Aorta (tissue), 5 donors: ENCODE results near the gene GLRX3. TPM values are rescaled to one million over a fixed set of nuclear protein-coding genes. Genes with fewer than 3 reads are reported as not detected.
A peak's percentile ranks its signal among the peaks of the same experiment; 100 is the strongest.
"Not testable (repeated sequence)": the region's sequence is repeated elsewhere in the genome, so short reads cannot be mapped to it uniquely, and the experiment has no call there.

ENCODE experiments used
- ATAC-seq: fragments of 200-7000 bp; cut with Tn5 transposase; one replicate; pipeline ENCODE4 v1.9.1; 2022; ENCODE audit warnings: moderate library complexity; ENCODE audit not compliant: low FRiP score
- DNase-seq, 2 donors: peaks; one replicate each; pipeline ENCODE4 v3.0.0-alpha.2; 2020
- H3K27ac ChIP-seq, 2 donors: one replicate each; pipeline ENCODE4 v1.5.1; 2013; ENCODE audit warnings: low read length in 2 of 2, mild to moderate bottlenecking in 2 of 2, moderate library complexity in 2 of 2, control low read depth in 1 of 2, inconsistent platforms in 1 of 2, low read depth in 1 of 2
- H3K27me3 ChIP-seq, 2 donors: one replicate each; pipeline ENCODE4 v1.6.1; 2013; ENCODE audit warnings: control low read depth in 1 of 2, low read length in 1 of 2, mild to moderate bottlenecking in 1 of 2, moderate library complexity in 1 of 2; ENCODE audit not compliant: insufficient read depth in 2 of 2, control insufficient read depth in 1 of 2
- H3K36me3 ChIP-seq, 2 donors: one replicate each; pipeline ENCODE4 v1.6.1; 2013; ENCODE audit warnings: control low read depth in 1 of 2, low read length in 1 of 2, mild to moderate bottlenecking in 1 of 2; ENCODE audit not compliant: insufficient read depth in 2 of 2, control insufficient read depth in 1 of 2
- H3K4me1 ChIP-seq, 2 donors: one replicate each; pipeline ENCODE4 v1.6.1; 2013; ENCODE audit warnings: low read length in 2 of 2, control low read depth in 1 of 2, mild to moderate bottlenecking in 1 of 2, moderate library complexity in 1 of 2; ENCODE audit not compliant: insufficient read depth in 2 of 2, control insufficient read depth in 1 of 2
- H3K4me3 ChIP-seq, 2 donors: one replicate each; pipeline ENCODE4 v1.5.1; 2013; ENCODE audit warnings: low read length in 2 of 2, control low read depth in 1 of 2, mild to moderate bottlenecking in 1 of 2
- H3K9me3 ChIP-seq: one replicate; pipeline ENCODE4 v1.6.1; 2013; ENCODE audit warnings: mild to moderate bottlenecking, low read length; ENCODE audit not compliant: control insufficient read depth
- WGBS, 2 donors: extraction: QIAGEN DNeasy Blood & Tissue Kit; methylation state at CpG; one replicate each; pipeline ENCODE4 v1.1.7; 2013; 5-methylcytosine and 5-hydroxymethylcytosine counted together
- intact Hi-C, 2 donors: fragments of 100-400 bp; cut with DNase I; formaldehyde crosslinking; loops; one replicate each; pipeline versions ENCODE4 v1.14.2 to v1.15.0; 2022
- polyA plus RNA-seq, 2 donors: library from polyadenylated mRNA; stranded (reverse); fragments of 200-250 nt; gene quantifications; one replicate each; pipeline ENCODE4 v1.2.3, GENCODE V29; 2013
- total RNA-seq, 2 donors: library from RNA; stranded (reverse); fragmentation: NEBNext Ultra II Directional; extraction: Animal tissue kit (Norgen Biotek cat#: 25700); gene quantifications; one replicate each; pipeline ENCODE4 v1.2.1, GENCODE V29; 2021
- donor health status: healthy with polysubstance abuse.
- donor health status: Bipolar disorder and iron deficiency.
- donor health status: DM: no; HTN: no; CAD: no.
- donor health status: DM: no; HTN: no; CAD: no.
- donor health status: DM: yes; HTN: yes; CAD: no.

Gene GLRX3
- total and polyA plus RNA-seq, 4 donors, result 47.1 to 95.3 (median 54.1) TPM

DNA sequence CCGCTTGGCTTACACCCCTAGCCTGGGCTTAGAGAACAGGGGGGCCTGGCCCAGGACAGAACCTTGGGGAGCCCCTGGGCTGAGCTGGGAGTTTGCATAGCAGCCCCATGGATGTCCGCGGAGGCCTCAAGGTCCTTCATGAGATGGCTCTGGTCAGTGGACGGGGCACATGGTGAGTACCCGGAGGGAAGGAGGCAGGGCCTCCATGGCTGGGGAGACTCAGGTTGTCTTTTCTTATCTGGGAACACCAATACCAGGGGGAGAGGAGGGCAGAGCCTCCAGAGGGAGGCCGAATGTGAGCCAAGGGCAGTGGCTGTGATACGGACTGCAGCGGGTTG lies 64.8 kb downstream of the GLRX3 start:
- Histone ChIP-seq H3K27ac (no peak overlapping the region), H3K4me1 (no peaks in the 10 kb centered on the region), H3K36me3 (no peaks in the 10 kb centered on the region), H3K9me3 (no peaks in the 10 kb centered on the region), H3K27me3 (no peaks in the 10 kb centered on the region), H3K4me3 (no peak overlapping the region)
- ATAC-seq, result no peak
- intact Hi-C loops, result no loop called here
- 87 to 88% methylated on average over 8 of the region's 8 CpGs for WGBS, 2 donors
- DNase-seq, result peak in 1 of 2 donors; percentile 74

- H3K27ac ChIP-seq, H3K9me3 ChIP-seq, H3K4me1 ChIP-seq, intact Hi-C loops, H3K36me3 ChIP-seq, H3K27me3 ChIP-seq, H3K4me3 ChIP-seq, ATAC-seq, DNase-seq: not testable (repeated sequence)
- WGBS, 2 donors, result 42 to 43% methylated on average over 4 of the region's 4 CpGs
Measured at GRCh38 chr10:130202150-130202549, 66.0 kb downstream of the GLRX3 start.

DNA sequence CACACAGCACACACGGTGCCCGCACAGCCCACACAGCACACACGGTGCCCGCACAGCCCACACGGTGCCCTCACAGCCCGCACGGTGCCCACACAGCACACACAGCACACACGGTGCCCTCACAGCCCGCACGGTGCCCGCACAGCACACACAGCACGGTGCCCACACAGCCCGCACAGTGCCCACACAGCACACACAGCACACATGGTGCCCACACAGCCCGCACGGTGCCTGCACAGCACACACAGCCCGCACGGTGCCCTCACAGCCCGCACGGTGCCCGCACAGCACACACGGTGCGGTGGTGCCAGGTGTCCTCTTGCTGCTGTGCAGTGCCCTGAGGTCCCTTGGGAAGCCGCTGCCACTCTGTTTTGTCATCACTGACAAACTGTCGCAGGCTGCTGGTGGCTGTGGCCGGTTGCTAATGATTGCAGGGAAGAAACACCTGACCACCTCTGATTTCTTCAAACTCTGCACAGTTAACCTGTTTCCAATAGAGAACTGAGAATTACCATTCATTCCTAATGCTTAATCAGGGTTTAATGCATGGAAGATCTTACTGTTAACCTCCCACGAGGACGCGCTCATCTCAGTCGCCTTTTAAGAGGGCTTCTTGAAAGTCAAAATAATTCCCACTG lies 66.9 kb downstream of the GLRX3 start:
- intact Hi-C loops, result no loop called here
- H3K4me3 ChIP-seq, result no peak overlapping the region
- 87 to 88% methylated on average over 29 of the region's 29 CpGs for WGBS, 2 donors
- no peaks in the 10 kb centered on the region for H3K36me3 ChIP-seq
- no peaks in the 10 kb centered on the region for H3K4me1 ChIP-seq
- no peak overlapping the region for H3K27ac ChIP-seq
- H3K9me3 ChIP-seq, result no peaks in the 10 kb centered on the region
- no peaks in the 10 kb centered on the region for H3K27me3 ChIP-seq
- DNase-seq (peak in 1 of 2 donors; percentile 52), ATAC-seq (no peak)

DNA sequence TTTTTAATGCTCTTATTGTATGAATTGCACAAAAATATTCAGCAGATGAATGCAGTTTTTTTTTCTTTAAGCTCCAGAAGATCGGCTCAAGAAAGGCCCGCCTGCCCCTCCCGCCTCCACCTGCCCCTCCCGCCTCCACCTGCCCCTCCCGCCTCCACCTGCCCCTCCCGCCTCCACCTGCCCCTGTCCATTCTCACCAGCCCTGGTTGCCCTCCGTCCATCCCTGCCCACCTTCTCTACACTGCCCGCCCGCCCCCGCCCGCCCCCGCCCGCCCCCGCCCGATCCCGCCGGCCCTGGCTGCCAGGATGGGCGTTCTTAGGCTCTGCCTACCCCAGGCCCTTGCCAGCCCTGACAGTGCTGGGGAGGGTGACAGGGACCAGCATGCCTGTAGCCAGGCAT lies 67.4 kb downstream of the GLRX3 start:
- Histone ChIP-seq H3K9me3 (no peaks in the 10 kb centered on the region), H3K4me3 (no peak overlapping the region), H3K27ac (no peak overlapping the region), H3K27me3 (no peaks in the 10 kb centered on the region), H3K36me3 (no peaks in the 10 kb centered on the region), H3K4me1 (no peaks in the 10 kb centered on the region)
- DNase-seq (peak in 1 of 2 donors; percentile 65), ATAC-seq (no peak)
- 77 to 80% methylated on average over 17 to 18 of the region's 18 CpGs for WGBS, 2 donors
- intact Hi-C loops, result no loop called here

DNA sequence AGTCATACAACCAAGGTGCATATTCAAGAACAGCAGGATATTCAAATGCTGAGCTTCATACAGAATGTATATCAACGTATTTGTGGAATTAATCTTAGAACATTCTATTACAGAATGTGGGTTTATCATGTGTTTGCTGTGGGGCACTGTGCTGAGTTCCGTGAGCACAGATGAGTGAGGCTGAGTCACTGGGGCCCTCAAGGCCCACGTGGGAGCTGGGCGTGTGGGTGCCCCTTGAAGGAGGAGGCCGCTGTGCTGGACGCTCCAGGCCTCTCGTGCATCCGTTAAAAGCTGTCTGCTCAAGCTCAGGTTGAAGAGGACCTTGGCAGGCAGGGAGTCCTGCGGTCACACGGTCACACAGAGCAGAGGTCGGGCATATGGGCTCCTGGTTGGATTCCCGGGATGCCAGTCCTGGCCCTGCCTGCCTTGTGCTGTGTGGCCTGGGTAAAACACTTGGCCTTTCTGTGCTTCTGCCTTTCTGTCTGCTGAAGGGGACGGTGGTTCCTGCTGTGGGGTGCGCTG lies 70.1 kb downstream of the GLRX3 start:
- 71 to 75% methylated on average over 14 of the region's 14 CpGs for WGBS, 2 donors
- no peaks in the 10 kb centered on the region for H3K9me3 ChIP-seq
- intact Hi-C loops, result no loop called here
- no peak for ATAC-seq
- H3K27me3 ChIP-seq, result no peaks in the 10 kb centered on the region
- no peaks in the 10 kb centered on the region for H3K4me1 ChIP-seq
- no peak overlapping the region for H3K4me3 ChIP-seq
- H3K27ac ChIP-seq, result no peak overlapping the region
- no peaks in the 10 kb centered on the region for H3K36me3 ChIP-seq
- peak in 1 of 2 donors; percentile 57 for DNase-seq

GRCh38 chr10:130207205-130207604 lies 71.0 kb downstream of the GLRX3 start:
- ATAC-seq (no peak), DNase-seq (no peak)
- H3K36me3 ChIP-seq, result no peaks in the 10 kb centered on the region
- H3K4me1 ChIP-seq, result no peaks in the 10 kb centered on the region
- WGBS, 2 donors, result 64 to 70% methylated on average over 3 of the region's 3 CpGs
- no peaks in the 10 kb centered on the region for H3K9me3 ChIP-seq
- H3K27me3 ChIP-seq, result no peaks in the 10 kb centered on the region
- H3K4me3 ChIP-seq, result no peak overlapping the region
- H3K27ac ChIP-seq, result no peak overlapping the region
- intact Hi-C loops, result no loop called here

GRCh38 chr10:130208807-130209206 lies 72.6 kb downstream of the GLRX3 start:
- intact Hi-C loops, result no loop called here
- Histone ChIP-seq H3K9me3 (no peaks in the 10 kb centered on the region), H3K36me3 (no peaks in the 10 kb centered on the region), H3K4me1 (no peaks in the 10 kb centered on the region), H3K4me3 (no peak overlapping the region), H3K27ac (no peak overlapping the region), H3K27me3 (no peaks in the 10 kb centered on the region)
- ATAC-seq (no peak), DNase-seq (no peak)
- 53 to 57% methylated on average over 3 of the region's 3 CpGs for WGBS, 2 donors

DNA sequence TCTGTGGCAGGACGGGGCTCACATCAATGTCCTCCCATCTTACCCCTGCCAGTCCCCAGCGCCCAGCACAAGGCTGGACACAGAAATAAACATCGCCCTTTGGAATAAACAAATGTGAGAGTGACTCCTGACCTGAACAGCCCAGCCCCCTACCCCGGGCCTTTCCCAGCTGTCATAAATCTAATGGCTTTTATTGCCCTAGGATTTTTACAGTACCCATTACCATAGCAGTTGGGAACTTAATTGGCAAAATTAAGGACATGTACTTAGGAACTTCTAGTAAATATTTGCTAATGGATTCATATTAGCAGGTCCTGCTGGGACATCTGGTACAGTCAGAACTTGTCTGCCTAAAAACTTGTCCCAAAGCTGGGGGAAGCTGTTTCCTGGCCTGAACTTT lies 76.6 kb downstream of the GLRX3 start:
- intact Hi-C loops, result no loop called here
- DNase-seq (peak in 1 of 2 donors; percentile 28), ATAC-seq (no peak)
- Histone ChIP-seq H3K36me3 (no peaks in the 10 kb centered on the region), H3K9me3 (no peaks in the 10 kb centered on the region), H3K4me3 (no peak overlapping the region), H3K27ac (no peak overlapping the region), H3K4me1 (no peaks in the 10 kb centered on the region), H3K27me3 (no peaks in the 10 kb centered on the region)
- WGBS, 2 donors, result 31 to 44% methylated on average over 4 of the region's 4 CpGs

DNA sequence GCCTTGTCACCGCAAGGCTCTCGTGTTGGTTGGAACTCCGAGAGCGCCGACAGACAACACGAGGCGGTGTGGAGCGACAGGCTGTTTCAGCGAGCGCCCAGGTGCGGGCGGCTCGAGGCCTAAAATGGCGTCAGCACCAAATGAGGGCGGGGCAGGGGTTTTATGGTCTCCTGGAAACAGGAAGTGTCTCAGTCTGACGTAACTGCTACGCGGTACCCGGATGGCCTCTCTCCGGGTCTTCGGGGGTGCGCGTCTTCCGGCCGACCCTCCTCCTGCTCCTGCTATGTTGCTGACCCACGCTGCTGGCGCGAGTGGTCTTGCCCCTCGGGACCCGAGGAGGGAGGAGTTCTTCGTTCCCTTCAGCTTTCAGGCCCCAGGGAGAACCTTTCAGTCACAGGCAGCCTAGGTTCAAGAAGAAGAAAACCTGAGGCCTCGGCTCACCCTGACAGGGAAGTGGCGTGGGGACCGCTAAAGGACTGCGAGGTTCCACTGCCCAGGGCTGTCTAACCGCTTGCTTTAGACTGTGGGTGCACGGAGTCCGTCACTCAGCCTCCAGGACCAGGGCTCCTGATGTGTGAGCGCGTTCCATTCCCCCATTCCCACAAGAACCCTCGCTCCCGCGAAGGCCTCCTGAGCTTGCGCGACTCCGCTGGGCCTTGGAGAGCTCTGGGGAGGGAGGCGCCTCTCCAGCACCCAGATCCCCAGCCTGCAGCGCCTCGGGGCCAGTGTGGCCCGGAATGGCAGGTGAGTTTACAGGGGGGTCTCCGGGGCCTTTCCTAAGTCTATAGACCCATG lies 77.3 kb downstream of the GLRX3 start:
- Histone ChIP-seq H3K27ac (no peak overlapping the region), H3K36me3 (no peaks in the 10 kb centered on the region), H3K9me3 (no peaks in the 10 kb centered on the region), H3K4me1 (no peaks in the 10 kb centered on the region), H3K4me3 (no peak overlapping the region), H3K27me3 (no peaks in the 10 kb centered on the region)
- WGBS, 2 donors, result 90% methylated on average over 50 to 51 of the region's 51 CpGs
- intact Hi-C loops, result no loop called here
- DNase-seq, result peak in 1 of 2 donors; percentile 61
- no peak for ATAC-seq
